ENCODE data around the gene ZNF148. TPM values are rescaled to one million over a fixed set of nuclear protein-coding genes. Genes with fewer than 3 reads are reported as not detected.

Gene ZNF148
- polyA plus RNA-seq, 1 experiment = 43.5 TPM

DNA sequence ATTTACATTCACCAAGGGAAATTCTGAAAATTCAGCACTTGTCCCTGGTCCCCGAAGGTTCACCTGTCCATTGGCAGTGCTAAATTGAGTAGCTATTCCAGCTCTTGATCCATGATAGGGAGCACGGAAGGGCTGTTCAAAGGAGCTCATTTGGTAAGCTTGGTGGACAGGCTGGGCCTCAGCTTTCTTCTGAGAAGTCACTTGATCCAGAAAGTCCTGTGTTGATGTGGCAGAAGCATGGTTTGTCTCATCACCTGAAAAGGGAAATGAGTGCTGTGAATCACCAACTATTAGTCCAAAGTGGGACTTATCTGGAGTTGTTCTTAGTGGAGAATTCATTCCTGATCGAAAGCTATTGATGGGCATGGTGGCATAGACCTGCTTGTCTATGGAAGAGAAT is 142.7 kb downstream of the ZNF148 start:
- DNase-seq (ENCODE audit: low read depth, low spot score) = no peak
- CTCF ChIA-PET = no interaction called here
- no peak overlapping the region for H3K27ac ChIP-seq (ENCODE audit: low read depth, low read length)
- TF ChIP-seq, protein P1, sequence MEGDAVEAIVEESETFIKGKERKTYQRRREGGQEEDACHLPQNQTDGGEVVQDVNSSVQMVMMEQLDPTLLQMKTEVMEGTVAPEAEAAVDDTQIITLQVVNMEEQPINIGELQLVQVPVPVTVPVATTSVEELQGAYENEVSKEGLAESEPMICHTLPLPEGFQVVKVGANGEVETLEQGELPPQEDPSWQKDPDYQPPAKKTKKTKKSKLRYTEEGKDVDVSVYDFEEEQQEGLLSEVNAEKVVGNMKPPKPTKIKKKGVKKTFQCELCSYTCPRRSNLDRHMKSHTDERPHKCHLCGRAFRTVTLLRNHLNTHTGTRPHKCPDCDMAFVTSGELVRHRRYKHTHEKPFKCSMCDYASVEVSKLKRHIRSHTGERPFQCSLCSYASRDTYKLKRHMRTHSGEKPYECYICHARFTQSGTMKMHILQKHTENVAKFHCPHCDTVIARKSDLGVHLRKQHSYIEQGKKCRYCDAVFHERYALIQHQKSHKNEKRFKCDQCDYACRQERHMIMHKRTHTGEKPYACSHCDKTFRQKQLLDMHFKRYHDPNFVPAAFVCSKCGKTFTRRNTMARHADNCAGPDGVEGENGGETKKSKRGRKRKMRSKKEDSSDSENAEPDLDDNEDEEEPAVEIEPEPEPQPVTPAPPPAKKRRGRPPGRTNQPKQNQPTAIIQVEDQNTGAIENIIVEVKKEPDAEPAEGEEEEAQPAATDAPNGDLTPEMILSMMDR (IDR thresholded peaks at IDR 0.05; ENCODE audit: low read depth, low read length) = no peak
- POLR2A ChIA-PET = interaction anchor here (0.5 kb wide), 1 partner anchor 169 kb away, joined by 4 read pairs; no protein-coding TSS in a partner anchor
- H3K9me3 ChIP-seq (ENCODE audit: control insufficient read depth, insufficient read depth, low read length) = no peaks in the 10 kb centered on the region
- H3K27me3 ChIP-seq (ENCODE audit: control insufficient read depth, insufficient read depth, low read length) = no peaks in the 10 kb centered on the region
- H3K4me3 ChIP-seq (ENCODE audit: low read depth, low read length) = no peak overlapping the region

DNA sequence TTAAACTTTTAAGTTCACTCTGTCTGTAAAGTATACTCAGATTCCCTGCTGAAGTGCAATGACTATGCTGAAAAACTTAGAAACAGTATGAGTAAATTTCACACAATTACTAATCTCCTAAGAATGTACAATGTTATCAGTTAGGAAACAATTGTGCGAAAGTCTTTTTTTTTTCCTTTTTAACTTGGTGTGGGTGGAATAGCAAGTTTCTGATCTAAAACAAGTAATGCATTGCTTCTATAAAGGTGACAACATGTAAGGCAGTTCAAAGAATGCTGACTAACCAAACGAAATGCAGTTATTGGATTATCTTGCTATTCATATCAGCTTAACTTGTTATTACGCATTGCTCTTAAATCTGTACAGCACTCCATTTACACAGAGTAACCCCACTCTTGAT is 143.2 kb downstream of the ZNF148 start:
- no peak overlapping the region for H3K4me3 ChIP-seq (ENCODE audit: low read depth, low read length)
- H3K27me3 ChIP-seq (ENCODE audit: control insufficient read depth, insufficient read depth, low read length) = no peaks in the 10 kb centered on the region
- ChIA-PET POLR2A (interaction anchor here (0.5 kb wide), 1 partner anchor 170 kb away, joined by 4 read pairs; no protein-coding TSS in a partner anchor), CTCF (no interaction called here)
- TF ChIP-seq, protein P1 (IDR thresholded peaks at IDR 0.05; ENCODE audit: low read depth, low read length) = no peak
- no peaks in the 10 kb centered on the region for H3K9me3 ChIP-seq (ENCODE audit: control insufficient read depth, insufficient read depth, low read length)
- peak; percentile 29 for DNase-seq (ENCODE audit: low read depth, low spot score)
- no peak overlapping the region for H3K27ac ChIP-seq (ENCODE audit: low read depth, low read length)

DNA sequence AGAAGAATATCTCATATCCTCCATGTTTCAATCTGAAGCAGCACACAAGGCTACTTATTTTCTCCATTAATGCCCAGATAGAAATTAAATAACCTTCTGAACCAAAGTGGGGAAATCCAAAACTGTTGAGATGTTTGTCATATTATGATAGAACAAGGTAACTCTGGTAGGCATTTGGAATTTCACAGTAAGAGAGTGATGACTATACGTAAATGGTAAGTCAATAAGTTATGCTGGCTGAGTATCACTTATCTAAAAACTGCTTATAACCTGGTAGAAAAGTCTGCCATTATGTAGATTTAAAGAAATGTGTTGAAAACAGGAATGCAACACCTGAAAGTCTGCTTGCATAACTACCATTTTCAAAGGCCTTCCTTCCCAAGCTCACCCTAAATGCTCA is 145.4 kb downstream of the ZNF148 start:
- ChIA-PET CTCF (no interaction called here), POLR2A (no interaction called here)
- no peak for DNase-seq (ENCODE audit: low read depth, low spot score)
- no peak overlapping the region for H3K27ac ChIP-seq (ENCODE audit: low read depth, low read length)
- H3K27me3 ChIP-seq (ENCODE audit: control insufficient read depth, insufficient read depth, low read length) = no peaks in the 10 kb centered on the region
- H3K9me3 ChIP-seq (ENCODE audit: control insufficient read depth, insufficient read depth, low read length) = no peaks in the 10 kb centered on the region
- TF ChIP-seq, protein P1 (IDR thresholded peaks at IDR 0.05; ENCODE audit: low read depth, low read length) = no peak
- H3K4me3 ChIP-seq (ENCODE audit: low read depth, low read length) = no peak overlapping the region

DNA sequence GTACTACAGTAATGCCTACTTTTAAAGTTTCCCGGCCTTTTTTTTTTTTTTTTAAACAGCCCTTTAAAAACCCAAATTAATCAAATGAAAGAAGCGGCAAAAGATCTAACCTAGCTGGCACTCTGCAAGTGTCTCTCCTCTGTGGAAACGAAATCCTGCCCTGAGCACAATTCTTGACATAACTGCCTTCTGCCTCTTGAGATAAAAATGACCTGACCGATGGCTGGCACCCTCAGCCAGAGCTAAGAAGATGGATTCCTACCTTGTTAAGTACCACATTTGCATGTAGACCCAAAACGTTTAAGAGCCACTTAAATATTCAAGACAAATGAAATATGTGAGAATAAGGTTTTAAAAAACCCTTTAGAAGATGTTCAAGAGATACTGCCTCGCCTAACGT is 146.0 kb downstream of the ZNF148 start:
- TF ChIP-seq, protein P1 (IDR thresholded peaks at IDR 0.05; ENCODE audit: low read depth, low read length) = no peak
- POLR2A ChIA-PET = no interaction called here

DNA sequence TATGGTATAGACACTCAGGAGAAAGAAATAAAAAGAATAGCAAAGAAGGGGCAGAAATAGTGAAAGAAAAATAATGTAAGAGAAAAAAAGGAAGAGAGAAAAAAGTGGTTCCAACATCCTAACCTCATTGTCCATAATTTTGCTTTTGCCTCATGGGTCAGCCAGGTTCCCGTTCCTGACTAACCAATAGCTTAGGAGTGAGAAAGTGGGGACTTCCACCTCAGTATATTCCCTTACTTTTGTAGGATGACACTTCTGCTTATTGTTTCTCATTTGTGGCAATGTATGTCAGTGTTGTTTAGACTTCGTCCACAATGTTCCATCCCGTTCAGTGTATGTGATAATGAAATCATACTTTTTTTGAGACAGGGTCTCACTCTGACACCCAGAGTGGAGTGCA is 153.3 kb downstream of the ZNF148 start:
- TF ChIP-seq, protein P1 (IDR thresholded peaks at IDR 0.05; ENCODE audit: low read depth, low read length) = no peak
- POLR2A ChIA-PET = no interaction called here
- no peak overlapping the region for H3K4me3 ChIP-seq (ENCODE audit: low read depth, low read length)
- CTCF ChIA-PET = no interaction called here
- no peak for DNase-seq (ENCODE audit: low read depth, low spot score)
- no peaks in the 10 kb centered on the region for H3K9me3 ChIP-seq (ENCODE audit: control insufficient read depth, insufficient read depth, low read length)
- H3K27ac ChIP-seq (ENCODE audit: low read depth, low read length) = no peak overlapping the region
- no peaks in the 10 kb centered on the region for H3K27me3 ChIP-seq (ENCODE audit: control insufficient read depth, insufficient read depth, low read length)

More for the DNA sequence above, 146.0 kb downstream of the ZNF148 start:
- Histone ChIP-seq H3K27ac (ENCODE audit: low read depth, low read length) (no peak overlapping the region), H3K27me3 (ENCODE audit: control insufficient read depth, insufficient read depth, low read length) (no peaks in the 10 kb centered on the region), H3K4me3 (ENCODE audit: low read depth, low read length) (no peak overlapping the region), H3K9me3 (ENCODE audit: control insufficient read depth, insufficient read depth, low read length) (no peaks in the 10 kb centered on the region)
- DNase-seq (ENCODE audit: low read depth, low spot score) = no peak
- CTCF ChIA-PET = no interaction called here

All from AG04450 (cell line).